ENCODE data around the gene DENND1B. TPM values are rescaled to one million over a fixed set of nuclear protein-coding genes. Genes with fewer than 3 reads are reported as not detected.

Gene DENND1B
- total and polyA plus RNA-seq, 4 donors: 1.7 to 13.7 (median 7.9) TPM

- H3K36me3 ChIP-seq (ENCODE audit: control insufficient read depth in 4 of 4, insufficient read depth in 3 of 4, low read depth in 1 of 4, low read length in 3 of 4): no peaks in the 10 kb centered on the region
- TF ChIP-seq ZBTB33 (IDR thresholded peaks at IDR 0.05): no peak
- no peak for TF ChIP-seq RAD21 (IDR thresholded peaks at IDR 0.05)
- TF ChIP-seq REST (IDR thresholded peaks at IDR 0.05): no peak
- no peak for TF ChIP-seq HNF4G (IDR thresholded peaks at IDR 0.05)
- no peaks in the 10 kb centered on the region for H3K9me3 ChIP-seq (ENCODE audit: control insufficient read depth in 4 of 4, low read length in 3 of 4)
- H3K27ac ChIP-seq (ENCODE audit: low read depth in 1 of 2, low read length in 2 of 2): no peak overlapping the region
- no peaks in the 10 kb centered on the region for H3K27me3 ChIP-seq (ENCODE audit: control insufficient read depth in 4 of 4, insufficient read depth in 4 of 4, low read length in 3 of 4)
- no peak for DNase-seq (ENCODE audit: low spot score)
- no peak overlapping the region for H3K9ac ChIP-seq (ENCODE audit: low read depth in 1 of 2, low read length in 2 of 2)
- peaks cover 0 to 4% (median 0%) of the 10 kb centered on the region in 4 donors for H3K4me1 ChIP-seq (ENCODE audit: control insufficient read depth in 4 of 4, insufficient read depth in 4 of 4, low read length in 3 of 4)
- H3K4me3 ChIP-seq (ENCODE audit: low read depth in 1 of 3, low read length in 3 of 3): no peak overlapping the region
- WGBS: 84% methylated on average over 3 of the region's 3 CpGs
Measured at GRCh38 chr1:197466813-197467212, 308.5 kb downstream of the DENND1B start.

- Histone ChIP-seq H3K9me3 (ENCODE audit: control insufficient read depth in 4 of 4, low read length in 3 of 4) (no peaks in the 10 kb centered on the region), H3K9ac (ENCODE audit: low read depth in 1 of 2, low read length in 2 of 2) (no peak overlapping the region), H3K27me3 (ENCODE audit: control insufficient read depth in 4 of 4, insufficient read depth in 4 of 4, low read length in 3 of 4) (no peaks in the 10 kb centered on the region), H3K36me3 (ENCODE audit: control insufficient read depth in 4 of 4, insufficient read depth in 3 of 4, low read depth in 1 of 4, low read length in 3 of 4) (no peaks in the 10 kb centered on the region), H3K4me1 (ENCODE audit: control insufficient read depth in 4 of 4, insufficient read depth in 4 of 4, low read length in 3 of 4) (peaks cover 0 to 4% (median 0%) of the 10 kb centered on the region in 4 donors), H3K4me3 (ENCODE audit: low read depth in 1 of 3, low read length in 3 of 3) (no peak overlapping the region), H3K27ac (ENCODE audit: low read depth in 1 of 2, low read length in 2 of 2) (no peak overlapping the region)
- 94% methylated on average over 3 of the region's 3 CpGs for WGBS
- DNase-seq (ENCODE audit: low spot score): no peak
- TF ChIP-seq NR2F2 (IDR thresholded peaks at IDR 0.05): no peak
- TF ChIP-seq ATF3 (IDR thresholded peaks at IDR 0.05): no peak
- TF ChIP-seq ZBTB33 (IDR thresholded peaks at IDR 0.05): no peak
- TF ChIP-seq SP1 (IDR thresholded peaks at IDR 0.05): no peak
- no peak for TF ChIP-seq JUND (IDR thresholded peaks at IDR 0.05)
Measured at GRCh38 chr1:197465528-197466327, 309.6 kb downstream of the DENND1B start.

Measured in liver (tissue), 9 donors.